Breast epithelium (tissue), 4 donors: ENCODE data around the gene SLC9B2. TPM values are rescaled to one million over a fixed set of nuclear protein-coding genes. Genes with fewer than 3 reads are reported as not detected.

ENCODE experiments used
- DNase-seq, 2 donors: peaks; one replicate each; pipeline ENCODE4 v3.0.0-alpha.2; 2019; ENCODE audit warnings: low spot score in 2 of 2
- H3K27ac ChIP-seq, 2 donors: fragments of 200-600 bp; sonication (generic) in 1 of 2; one replicate each; pipeline ENCODE4 v1.5.1; 2016 to 2019; ENCODE audit warnings: mild to moderate bottlenecking in 1 of 2
- H3K27me3 ChIP-seq, 2 donors: fragments of 200-600 bp; sonication (generic) in 1 of 2; one replicate each; pipeline versions ENCODE4 v1.5.1 to v1.6.0; 2017 to 2019; ENCODE audit warnings: control low read depth in 1 of 2, mild to moderate bottlenecking in 1 of 2
- H3K36me3 ChIP-seq: fragments of 200-600 bp; one replicate; pipeline ENCODE4 v1.5.1; 2019
- H3K4me1 ChIP-seq, 2 donors: fragments of 200-600 bp; sonication (generic); one replicate each; pipeline ENCODE4 v1.5.1; 2016 to 2019; ENCODE audit warnings: control low read depth in 1 of 2
- H3K4me3 ChIP-seq, 3 donors: fragments of 200-600 bp; sonication (generic); 1 replicate in 2 of 3; 2 replicates in 1 of 3; pipeline ENCODE4 v1.5.1; 2016 to 2019; ENCODE audit warnings: mild to moderate bottlenecking in 3 of 3, moderate library complexity in 2 of 3
- H3K9me3 ChIP-seq, 2 donors: fragments of 200-600 bp; sonication (generic) in 1 of 2; one replicate each; pipeline ENCODE4 v1.5.1; 2016 to 2019; ENCODE audit warnings: control low read depth in 1 of 2
- POLR2A ChIP-seq: fragments of 450-650 bp; IDR thresholded peaks from one replicate; pipeline ENCODE4 v1.6.1; 2016; ENCODE audit warnings: antibody characterized with exemption, mild to moderate bottlenecking, moderate library complexity
- POLR2AphosphoS5 ChIP-seq, 3 donors: sonication (generic); formaldehyde crosslinking; IDR thresholded peaks; one replicate each; pipeline ENCODE4 v1.6.1; 2017; ENCODE audit warnings: antibody characterized with exemption in 3 of 3
- intact Hi-C: fragments of 100-400 bp; cut with DNase I; formaldehyde crosslinking; loops from one replicate; pipeline ENCODE4 v1.15.1; 2023; ENCODE audit warnings: low total_unique reads
- total RNA-seq, 3 donors: library from RNA; depleted of rRNA; stranded (reverse); fragments of >200 nt; gene quantifications; one replicate each; pipeline ENCODE4 v1.1.0, GENCODE V29; 2016
- TF ChIP-seq, protein P1 (sequence below), 3 donors: fragments of 450-650 bp; IDR thresholded peaks; one replicate each; pipeline ENCODE4 v1.5.1; 2016 to 2017; ENCODE audit warnings: antibody characterized with exemption in 3 of 3, mild to moderate bottlenecking in 3 of 3, moderate library complexity in 3 of 3

The SLC9B2 gene
- total RNA-seq, 3 donors from 2014 or later: 14.9 to 17.0 (median 15.1) TPM

DNA sequence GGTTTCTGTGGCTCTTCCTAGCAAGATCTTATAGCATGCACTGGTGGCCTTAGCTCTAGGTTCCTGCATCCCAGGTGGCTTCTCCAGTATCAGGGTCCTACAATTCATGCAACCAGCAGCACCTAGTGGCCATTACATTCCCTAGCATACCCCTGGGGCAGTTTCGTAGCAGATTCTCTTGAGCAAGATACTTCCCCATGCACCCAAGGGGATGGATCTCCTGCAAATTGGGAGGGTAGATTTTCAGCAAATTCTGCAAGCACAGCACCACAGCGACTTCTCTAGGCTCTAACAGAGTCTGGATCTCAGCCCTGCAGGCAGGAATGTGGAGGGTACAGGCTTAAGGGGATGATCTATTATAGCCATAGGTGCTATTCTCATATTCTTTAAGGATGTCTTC is 44.0 kb downstream of the SLC9B2 start:
- no peak overlapping the region for H3K27ac ChIP-seq
- DNase-seq: no peak
- no peaks in the 10 kb centered on the region for H3K9me3 ChIP-seq
- no peaks in the 10 kb centered on the region for H3K27me3 ChIP-seq
- no peak for TF ChIP-seq POLR2AphosphoS5 (IDR thresholded peaks at IDR 0.05)
- TF ChIP-seq, protein P1, sequence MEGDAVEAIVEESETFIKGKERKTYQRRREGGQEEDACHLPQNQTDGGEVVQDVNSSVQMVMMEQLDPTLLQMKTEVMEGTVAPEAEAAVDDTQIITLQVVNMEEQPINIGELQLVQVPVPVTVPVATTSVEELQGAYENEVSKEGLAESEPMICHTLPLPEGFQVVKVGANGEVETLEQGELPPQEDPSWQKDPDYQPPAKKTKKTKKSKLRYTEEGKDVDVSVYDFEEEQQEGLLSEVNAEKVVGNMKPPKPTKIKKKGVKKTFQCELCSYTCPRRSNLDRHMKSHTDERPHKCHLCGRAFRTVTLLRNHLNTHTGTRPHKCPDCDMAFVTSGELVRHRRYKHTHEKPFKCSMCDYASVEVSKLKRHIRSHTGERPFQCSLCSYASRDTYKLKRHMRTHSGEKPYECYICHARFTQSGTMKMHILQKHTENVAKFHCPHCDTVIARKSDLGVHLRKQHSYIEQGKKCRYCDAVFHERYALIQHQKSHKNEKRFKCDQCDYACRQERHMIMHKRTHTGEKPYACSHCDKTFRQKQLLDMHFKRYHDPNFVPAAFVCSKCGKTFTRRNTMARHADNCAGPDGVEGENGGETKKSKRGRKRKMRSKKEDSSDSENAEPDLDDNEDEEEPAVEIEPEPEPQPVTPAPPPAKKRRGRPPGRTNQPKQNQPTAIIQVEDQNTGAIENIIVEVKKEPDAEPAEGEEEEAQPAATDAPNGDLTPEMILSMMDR (IDR thresholded peaks at IDR 0.05): no peak
- TF ChIP-seq POLR2A: no peak
- intact Hi-C loops: no loop called here
- no peak overlapping the region for H3K4me3 ChIP-seq
- H3K36me3 ChIP-seq: no peaks in the 10 kb centered on the region
- H3K4me1 ChIP-seq: no peaks in the 10 kb centered on the region

DNA sequence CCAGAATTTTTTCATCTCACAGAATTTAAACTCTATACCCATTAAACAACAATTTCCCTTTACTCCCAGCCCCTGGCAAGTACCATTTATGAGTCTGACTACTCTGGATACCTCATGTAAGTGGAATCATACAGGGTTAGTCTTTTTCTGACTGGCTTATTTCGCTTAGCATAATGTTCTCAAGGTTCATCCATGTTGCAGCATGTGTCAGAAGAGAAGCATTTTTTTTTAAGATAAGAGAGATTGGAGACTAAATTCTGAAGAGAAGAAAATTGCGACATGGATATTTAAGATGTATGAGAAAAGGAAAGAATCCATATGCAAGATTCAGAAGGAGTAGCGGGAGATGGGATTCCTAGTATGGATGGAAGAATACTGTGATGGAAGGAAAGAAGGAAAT is 45.8 kb downstream of the SLC9B2 start:
- Histone ChIP-seq H3K4me1 (no peaks in the 10 kb centered on the region), H3K9me3 (no peaks in the 10 kb centered on the region), H3K27ac (no peak overlapping the region), H3K4me3 (no peak overlapping the region), H3K27me3 (no peaks in the 10 kb centered on the region), H3K36me3 (no peaks in the 10 kb centered on the region)
- no peak for DNase-seq
- TF ChIP-seq POLR2AphosphoS5 (IDR thresholded peaks at IDR 0.05) (no peak), POLR2A (no peak)
- TF ChIP-seq, protein P1 (IDR thresholded peaks at IDR 0.05): no peak
- intact Hi-C loops: no loop called here

GRCh38 chr4:103029300-103029699 is 47.3 kb downstream of the SLC9B2 start:
- intact Hi-C loops: no loop called here
- Histone ChIP-seq H3K36me3 (no peaks in the 10 kb centered on the region), H3K27ac (no peak overlapping the region), H3K4me1 (no peaks in the 10 kb centered on the region), H3K4me3 (no peak overlapping the region), H3K9me3 (no peaks in the 10 kb centered on the region), H3K27me3 (no peaks in the 10 kb centered on the region)
- TF ChIP-seq, protein P1 (IDR thresholded peaks at IDR 0.05): no peak
- TF ChIP-seq POLR2AphosphoS5 (IDR thresholded peaks at IDR 0.05): no peak
- no peak for TF ChIP-seq POLR2A
- DNase-seq: no peak

DNA sequence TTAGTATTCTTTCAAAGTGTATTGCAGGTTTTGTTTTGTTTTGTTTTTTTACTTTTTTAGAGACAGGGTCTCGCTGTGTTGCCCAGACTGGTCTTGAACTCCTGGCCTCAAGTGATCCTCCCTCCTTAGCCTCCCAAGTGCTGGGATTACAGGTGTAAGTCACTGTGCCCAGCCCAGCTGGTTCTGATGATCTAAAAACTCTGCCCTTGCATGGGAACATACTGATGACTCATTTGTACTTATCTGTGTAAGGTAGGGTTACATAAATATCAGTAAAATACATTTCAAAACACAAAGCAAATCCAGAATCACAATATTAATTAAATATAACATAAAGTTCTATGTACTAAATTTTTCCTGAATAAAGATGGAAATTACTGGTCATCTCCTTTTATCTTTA is 49.7 kb downstream of the SLC9B2 start:
- no peak overlapping the region for H3K4me3 ChIP-seq
- no peak overlapping the region for H3K27ac ChIP-seq
- TF ChIP-seq, protein P1 (IDR thresholded peaks at IDR 0.05): no peak
- TF ChIP-seq POLR2AphosphoS5 (IDR thresholded peaks at IDR 0.05) (no peak), POLR2A (no peak)
- no peaks in the 10 kb centered on the region for H3K9me3 ChIP-seq
- no peaks in the 10 kb centered on the region for H3K4me1 ChIP-seq
- H3K27me3 ChIP-seq: no peaks in the 10 kb centered on the region
- DNase-seq: no peak
- H3K36me3 ChIP-seq: no peaks in the 10 kb centered on the region
- intact Hi-C loops: no loop called here

DNA sequence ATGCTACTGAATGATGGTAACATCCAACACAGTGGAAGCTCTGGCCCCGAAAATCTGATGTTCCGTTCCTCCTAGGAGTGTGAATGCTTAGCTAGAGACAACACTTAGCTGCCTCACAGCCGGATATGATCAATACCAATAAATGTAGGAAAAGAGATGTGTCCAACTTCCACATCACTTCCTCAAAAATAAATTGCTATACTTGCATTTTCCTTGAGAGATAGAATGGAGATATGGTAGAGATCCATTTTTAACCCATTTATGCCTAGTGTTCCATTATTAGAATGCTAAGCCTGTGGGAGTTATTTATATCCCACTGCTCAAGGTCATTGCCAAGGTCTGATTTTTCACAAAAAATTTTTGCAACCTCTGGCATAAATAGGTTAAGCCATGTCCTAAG is 51.6 kb downstream of the SLC9B2 start:
- Histone ChIP-seq H3K4me3 (no peak overlapping the region), H3K27ac (no peak overlapping the region), H3K4me1 (no peaks in the 10 kb centered on the region), H3K9me3 (no peaks in the 10 kb centered on the region), H3K27me3 (no peaks in the 10 kb centered on the region), H3K36me3 (no peaks in the 10 kb centered on the region)
- intact Hi-C loops: no loop called here
- TF ChIP-seq, protein P1 (IDR thresholded peaks at IDR 0.05): no peak
- DNase-seq: no peak
